RPMI7951 (cell line): ENCODE results near the gene ITLN2. TPM values are rescaled to one million over a fixed set of nuclear protein-coding genes. Genes with fewer than 3 reads are reported as not detected.
"Not testable (repeated sequence)": the region's sequence is repeated elsewhere in the genome, so short reads cannot be mapped to it uniquely, and the experiment has no call there.

Experiments used
- DNase-seq: peaks from one replicate; pipeline ENCODE4 v3.0.0-alpha.2; 2012; ENCODE audit warnings: low read depth
- total RNA-seq: library from RNA; depleted of rRNA; stranded (reverse); fragments of >200 nt; shearing (Covaris generic); gene quantifications from 2 replicates; pipeline ENCODE4 v1.2.3, GENCODE V29; 2014

Gene ITLN2
- total RNA-seq, 1 experiment from 2014 or later = not detected

DNA sequence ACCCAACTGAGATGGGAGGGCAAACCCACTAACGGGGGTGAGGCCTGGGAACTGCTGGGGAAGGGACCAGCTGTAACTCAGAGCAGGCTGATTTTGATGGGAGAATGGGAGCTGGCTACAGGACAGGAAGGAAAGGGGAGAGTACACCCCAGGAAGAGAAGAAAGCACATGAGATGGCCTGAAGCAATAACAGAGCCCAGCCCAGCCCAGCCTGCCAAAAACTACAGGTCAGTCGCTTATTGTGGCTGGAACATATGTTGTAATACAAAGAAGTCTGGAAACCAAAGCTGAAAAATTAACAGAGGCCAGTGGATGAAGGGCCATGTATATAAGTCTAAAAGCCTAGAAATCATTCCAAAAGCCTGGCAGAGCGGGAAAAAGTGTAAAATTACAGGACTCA lies 1.6 kb downstream of the ITLN2 start:
- DNase-seq = no peak

DNA sequence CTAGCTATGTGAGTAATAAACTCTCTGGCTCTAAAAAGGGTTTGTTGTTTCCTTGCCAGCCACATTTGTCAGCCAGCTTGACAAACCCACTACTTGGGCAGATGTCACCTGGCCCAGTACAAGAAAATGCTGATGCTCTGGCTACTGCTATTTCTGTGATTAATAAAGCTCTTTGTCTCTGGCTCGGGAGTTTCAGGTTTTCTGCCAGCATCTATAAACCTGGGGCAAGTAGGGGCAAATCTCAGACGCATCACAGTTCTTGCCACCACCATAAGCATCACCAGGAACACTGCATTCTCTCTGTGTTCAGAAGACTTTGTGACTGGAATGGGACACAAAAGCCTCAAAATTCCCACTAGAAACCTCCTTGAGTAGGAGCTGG lies 2.5 kb downstream of the ITLN2 start:
- DNase-seq = no peak

DNA sequence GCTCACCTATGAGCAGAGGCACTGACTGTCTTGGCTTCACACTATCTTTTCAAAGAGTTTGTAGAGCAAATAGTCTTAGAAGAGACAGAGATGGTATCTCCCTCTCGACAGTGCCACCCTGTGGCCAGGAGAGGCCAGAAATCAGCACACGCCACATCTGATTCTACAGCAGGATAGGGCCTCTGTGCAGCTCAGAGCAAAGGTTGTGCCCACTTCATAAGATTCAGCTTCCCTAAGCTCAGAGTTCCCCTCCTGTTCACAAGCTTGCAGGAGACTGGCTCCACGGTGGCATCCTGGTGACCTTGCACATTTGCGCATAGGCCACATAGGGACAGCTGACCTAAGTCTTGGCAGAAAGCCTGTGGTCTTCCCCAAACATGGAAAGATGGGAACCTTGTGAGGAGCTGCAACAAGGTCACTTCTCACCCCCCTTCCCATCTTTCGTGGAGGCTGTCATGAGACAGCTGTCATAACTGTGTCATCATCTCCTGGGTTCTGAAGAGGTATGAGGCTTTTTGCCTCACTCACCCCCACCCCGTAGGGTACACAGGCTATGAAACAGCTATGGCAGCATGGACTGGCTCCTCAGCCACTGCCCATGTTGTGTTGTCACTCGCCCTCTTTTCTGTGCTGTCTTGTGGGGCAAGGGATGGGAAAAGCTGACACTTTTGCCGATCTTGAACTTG lies 3.0 kb downstream of the ITLN2 start:
- peak; percentile 45 for DNase-seq

DNA sequence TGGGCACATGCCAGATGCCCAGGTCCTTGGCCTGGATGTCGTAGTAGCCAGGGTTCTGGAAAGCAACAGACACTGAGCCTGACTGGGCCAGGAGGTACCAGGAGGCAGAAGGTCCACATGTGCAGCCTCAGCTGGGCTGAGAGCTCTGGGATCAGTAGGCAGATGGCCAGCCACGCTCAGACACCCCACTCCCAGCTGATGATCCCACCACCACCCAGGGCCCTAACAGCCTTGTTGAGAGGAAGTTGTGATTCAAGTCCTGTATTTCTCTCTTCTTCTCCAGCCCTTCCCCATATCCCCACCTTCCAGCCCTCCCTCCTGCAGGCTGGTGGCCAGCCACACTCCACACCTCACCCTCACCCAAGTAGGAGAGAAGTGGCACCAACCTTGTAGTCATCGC lies 4.0 kb downstream of the ITLN2 start:
- no peak for DNase-seq

DNA sequence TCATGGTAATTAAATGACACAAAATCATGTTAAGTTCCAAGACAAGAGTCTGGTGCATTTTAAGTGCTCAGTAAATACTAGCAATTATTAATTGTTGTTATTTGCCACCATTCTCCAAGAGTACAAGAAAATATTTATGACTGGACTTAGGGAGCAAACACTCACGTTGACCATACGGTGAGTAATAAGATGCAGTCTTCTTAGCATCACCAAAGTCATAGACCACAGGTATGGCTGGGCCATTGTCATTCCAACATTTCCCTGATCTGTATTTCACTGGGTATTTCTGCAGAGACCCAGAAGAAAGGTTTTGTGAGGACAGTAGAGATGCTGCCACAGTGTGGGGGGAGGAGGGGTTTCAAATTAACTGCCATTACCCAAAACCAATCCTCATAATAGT lies 4.7 kb downstream of the ITLN2 start:
- DNase-seq = no peak

GRCh38 chr1:160949216-160949880 lies 5.3 kb downstream of the ITLN2 start:
- DNase-seq = not testable (repeated sequence)

- DNase-seq = peak; percentile 10
These were observed 7.3 kb downstream of the ITLN2 start for GRCh38 chr1:160947174-160947759.

DNA sequence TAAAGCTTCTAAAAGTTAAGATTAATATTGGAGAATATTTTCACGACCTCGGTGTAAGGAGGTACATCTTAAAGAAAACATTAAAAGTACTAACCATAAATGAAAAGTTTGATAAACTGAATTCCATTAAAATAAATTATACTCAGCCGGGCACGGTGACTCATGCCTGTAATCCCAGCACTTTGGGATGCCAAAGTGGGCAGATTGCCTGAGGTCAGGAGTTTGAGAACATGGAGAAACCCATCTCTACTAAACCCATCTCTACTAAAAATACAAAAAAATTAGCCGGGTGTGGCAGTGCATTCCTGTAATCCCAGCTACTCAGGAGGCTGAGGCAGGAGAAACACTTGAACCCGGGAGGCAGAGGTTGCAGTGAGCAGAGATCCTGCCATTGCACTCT lies 8.7 kb downstream of the ITLN2 start:
- DNase-seq = peak; percentile 23

- no peak for DNase-seq
These were observed 9.5 kb downstream of the ITLN2 start for GRCh38 chr1:160945079-160945478.

DNA sequence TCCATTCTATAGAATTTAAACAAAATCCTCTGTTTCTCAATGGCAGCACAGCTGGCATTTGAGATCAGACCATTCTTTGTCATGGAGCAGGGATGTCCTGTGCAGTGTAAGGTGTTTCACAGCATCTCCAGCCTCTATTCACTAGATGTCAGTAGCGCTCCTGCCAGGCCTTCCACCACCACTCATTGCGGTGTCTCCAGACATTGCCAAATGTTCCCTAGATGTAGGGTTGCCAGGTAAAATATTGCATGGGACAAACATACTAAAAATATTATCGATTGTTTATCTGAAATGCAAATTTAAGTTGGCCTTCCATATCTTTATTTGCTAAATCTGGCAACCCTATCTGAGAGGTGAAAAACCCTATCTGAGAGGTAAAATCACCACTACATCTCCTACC lies 11.7 kb downstream of the ITLN2 start:
- no peak for DNase-seq

DNA sequence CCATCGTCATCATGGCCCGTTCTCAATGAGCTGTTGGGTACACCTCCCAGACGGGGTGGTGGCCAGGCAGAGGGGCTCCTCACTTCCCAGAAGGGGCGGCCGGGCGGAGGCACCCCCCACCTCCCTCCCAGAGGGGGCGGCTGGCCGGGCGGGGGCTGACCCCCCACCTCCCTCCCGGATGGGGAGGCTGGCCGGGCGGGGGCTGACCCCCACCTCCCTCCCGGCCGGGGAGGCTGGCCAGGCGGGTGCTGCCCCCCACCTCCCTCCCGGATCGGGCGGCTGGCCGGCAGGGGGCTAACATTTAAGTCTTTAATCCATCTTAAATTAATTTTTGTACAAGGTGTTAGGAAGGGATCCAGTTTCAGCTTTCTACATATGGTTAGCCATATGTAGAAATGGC lies 17.9 kb downstream of the ITLN2 start:
- DNase-seq = not testable (repeated sequence)

DNA sequence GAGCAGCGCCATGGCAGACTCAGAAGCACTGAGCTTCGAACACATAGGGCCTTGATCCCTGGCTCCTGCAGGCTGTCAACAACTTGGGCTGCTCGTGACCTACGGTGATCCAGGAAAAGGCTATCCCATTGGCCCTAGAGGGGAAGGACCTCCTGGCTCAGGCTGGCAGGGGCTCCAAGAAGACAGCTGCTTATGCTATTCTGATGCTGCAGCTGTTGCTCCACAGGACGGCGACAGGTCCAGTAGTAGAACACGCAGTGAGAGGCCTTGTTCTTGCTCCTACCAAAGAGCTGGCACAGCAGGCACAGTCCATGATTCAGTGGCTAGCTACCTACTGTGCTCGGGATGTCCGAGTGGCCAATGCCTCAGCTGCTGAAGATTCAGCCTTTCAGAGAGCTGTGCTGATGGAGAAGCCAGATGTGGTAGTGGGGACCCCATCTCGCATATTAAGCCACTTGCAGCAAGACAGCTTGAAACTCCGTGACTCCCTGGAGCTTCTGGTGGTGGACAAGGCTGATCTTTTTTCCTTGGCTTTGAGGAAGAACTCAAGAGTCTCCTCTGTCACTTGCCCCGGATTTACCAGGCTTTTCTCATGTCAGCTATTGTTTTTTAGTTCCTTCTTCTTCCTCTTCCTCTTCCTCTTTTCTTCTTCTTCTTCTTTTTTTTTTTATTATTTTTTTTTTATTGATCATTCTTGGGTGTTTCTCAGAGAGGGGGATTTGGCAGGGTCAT lies 18.9 kb downstream of the ITLN2 start:
- no peak for DNase-seq

DNA sequence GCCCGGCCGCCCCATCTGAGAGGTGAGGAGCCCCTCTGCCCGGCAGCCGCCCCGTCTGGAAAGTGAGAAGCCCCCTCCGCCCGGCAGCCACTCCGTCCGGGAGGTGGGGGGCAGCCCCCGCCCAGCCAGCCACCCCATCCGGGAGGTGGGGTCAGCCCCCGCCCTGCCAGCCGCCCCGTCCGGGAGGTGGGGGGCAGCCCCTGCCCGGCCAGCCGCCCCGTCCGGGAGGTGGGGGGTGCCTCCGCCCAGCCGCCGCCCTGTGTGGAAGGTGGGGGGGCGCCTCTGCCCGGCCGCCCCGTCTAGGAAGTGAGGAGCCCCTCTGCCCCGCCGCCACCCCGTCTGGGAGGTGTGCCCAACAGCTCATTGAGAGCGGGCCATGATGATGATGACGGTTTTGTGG lies 21.3 kb downstream of the ITLN2 start:
- not testable (repeated sequence) for DNase-seq

GRCh38 chr1:160925652-160926244 lies 28.9 kb downstream of the ITLN2 start:
- DNase-seq = no peak

DNA sequence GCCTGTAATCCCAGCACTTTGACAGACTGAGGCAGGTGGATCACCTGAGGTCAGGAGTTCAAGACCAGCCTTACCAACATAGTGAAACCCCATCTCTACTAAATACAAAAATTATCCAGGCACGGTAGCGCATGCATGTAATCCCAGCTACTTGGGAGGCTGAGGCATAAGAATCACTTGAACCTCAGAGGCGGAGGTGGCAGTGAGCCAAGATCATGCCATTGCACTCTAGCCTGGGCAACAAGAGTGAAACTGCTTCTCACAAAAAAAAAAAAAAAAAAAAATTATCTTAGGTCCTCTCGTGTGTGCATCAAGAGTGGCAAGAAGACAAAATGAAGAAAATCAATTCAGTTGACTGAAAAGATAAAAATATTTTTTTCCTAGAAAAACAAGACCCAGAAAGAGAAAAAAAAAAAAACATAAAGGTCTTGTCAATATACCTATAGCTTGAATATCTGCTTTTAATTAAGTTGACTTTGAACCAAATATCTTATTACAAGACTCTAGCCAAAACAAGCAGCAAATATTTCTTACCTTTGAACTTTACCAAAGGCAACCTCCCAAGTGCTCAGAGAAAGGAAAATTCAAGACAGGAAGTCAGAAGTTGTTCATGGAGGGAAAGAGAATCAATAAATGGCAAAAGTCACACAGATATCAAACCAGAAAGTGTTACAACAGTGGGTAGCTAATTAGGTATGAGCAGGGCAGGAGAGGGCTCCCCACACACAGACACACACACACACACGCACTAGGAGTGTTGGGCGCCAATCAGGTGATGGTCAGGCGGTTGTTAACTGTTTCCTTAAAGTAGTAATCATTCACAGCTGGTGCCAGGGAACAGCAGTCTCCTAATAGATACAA lies 29.6 kb downstream of the ITLN2 start:
- no peak for DNase-seq

DNA sequence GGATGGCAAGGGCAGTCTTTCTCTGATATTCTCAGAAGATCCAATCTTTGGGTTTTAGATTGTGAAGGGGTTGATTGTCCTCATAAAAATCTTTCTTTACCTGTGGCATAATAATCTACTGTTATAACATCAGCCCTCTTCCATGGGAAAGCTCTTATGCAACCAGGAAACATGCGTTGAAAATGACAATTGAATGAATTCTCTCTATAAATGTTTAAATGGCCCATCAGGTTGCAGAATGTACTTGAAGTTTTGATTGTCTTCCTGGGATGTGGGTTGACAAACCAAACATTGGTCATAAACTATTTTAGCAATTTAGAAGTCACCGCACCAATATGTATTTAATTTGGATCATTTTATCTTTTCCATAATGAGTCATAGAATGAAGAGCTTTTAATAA lies 37.9 kb downstream of the ITLN2 start:
- DNase-seq = no peak

DNA sequence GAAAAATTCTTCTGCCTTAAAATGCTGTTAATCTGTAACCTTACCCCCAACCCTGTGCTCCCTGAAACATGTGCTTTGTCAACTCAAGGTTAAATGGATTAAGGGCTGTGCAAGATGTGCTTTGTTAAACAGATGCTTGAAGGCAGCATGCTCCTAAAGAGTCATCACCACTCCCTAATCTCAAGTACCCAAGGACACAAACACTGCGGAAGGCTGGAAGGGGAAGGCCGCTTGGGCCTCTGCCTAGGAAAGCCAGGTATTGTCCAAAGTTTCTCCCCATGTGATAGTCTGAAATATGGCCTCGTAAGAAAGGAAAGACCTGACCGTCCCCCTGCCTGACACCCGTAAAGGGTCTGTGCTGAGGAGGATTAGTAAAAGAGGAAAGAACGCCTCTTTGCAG lies 41.4 kb downstream of the ITLN2 start:
- not testable (repeated sequence) for DNase-seq

- DNase-seq = no peak
These were observed 42.7 kb downstream of the ITLN2 start for GRCh38 chr1:160911925-160912324.

GRCh38 chr1:160911441-160911840 lies 43.2 kb downstream of the ITLN2 start:
- no peak for DNase-seq

GRCh38 chr1:160910170-160910750 lies 44.3 kb downstream of the ITLN2 start:
- no peak for DNase-seq

GRCh38 chr1:160907976-160908375 lies 46.6 kb downstream of the ITLN2 start:
- DNase-seq = no peak
